Measurements from ENCODE around the gene RHBDD1.
"Not testable (repeated sequence)": the region's sequence is repeated elsewhere in the genome, so short reads cannot be mapped to it uniquely, and the experiment has no call there.

The RHBDD1 gene

DNA sequence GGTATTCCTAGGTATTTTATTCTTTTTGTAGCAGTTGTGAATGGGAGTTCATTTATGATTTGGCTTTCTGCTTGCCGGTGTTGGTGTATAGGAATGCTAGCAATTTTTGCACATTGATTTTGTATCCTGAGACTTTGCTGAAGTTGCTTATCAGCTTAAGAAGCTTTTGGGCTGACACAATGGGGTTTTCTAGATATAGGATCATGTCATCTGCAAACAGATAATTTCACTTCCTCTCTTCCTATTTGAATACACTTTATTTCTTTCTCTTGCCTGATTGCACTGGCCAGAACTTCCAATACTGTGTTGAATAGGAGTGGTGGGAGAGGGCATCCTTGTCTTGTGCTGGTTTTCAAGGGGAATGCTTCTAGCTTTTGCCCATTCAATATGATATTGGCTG, 7.1 kb downstream of the RHBDD1 start:
- DNase-seq (ENCODE audit: low read depth in 3 of 3) = not testable (repeated sequence)

GRCh38 chr2:226845386-226846116, 9.7 kb downstream of the RHBDD1 start:
- DNase-seq (ENCODE audit: low read depth in 3 of 3) = no peak

DNA sequence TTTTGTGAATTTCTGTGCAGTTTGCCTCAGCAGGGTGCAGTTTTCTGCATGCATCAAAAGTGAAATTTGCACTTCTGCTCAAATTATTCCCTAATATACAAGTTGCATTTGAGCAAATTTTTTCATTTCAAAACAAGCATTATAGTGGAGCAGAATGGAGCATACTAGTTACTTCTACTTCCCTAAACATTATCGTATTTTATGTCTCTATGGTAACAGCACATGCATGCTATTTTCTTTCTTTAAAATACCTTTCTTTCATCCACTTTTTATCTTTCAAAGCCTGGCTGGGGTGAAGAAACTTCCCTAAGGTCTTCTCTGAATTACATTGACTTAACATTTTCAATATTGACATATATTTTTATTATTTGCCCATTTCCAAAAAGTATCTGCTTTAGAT, 11.2 kb downstream of the RHBDD1 start:
- DNase-seq (ENCODE audit: low read depth in 3 of 3) = no peak

GRCh38 chr2:226847511-226847910, 11.7 kb downstream of the RHBDD1 start:
- no peak for DNase-seq (ENCODE audit: low read depth in 3 of 3)

DNA sequence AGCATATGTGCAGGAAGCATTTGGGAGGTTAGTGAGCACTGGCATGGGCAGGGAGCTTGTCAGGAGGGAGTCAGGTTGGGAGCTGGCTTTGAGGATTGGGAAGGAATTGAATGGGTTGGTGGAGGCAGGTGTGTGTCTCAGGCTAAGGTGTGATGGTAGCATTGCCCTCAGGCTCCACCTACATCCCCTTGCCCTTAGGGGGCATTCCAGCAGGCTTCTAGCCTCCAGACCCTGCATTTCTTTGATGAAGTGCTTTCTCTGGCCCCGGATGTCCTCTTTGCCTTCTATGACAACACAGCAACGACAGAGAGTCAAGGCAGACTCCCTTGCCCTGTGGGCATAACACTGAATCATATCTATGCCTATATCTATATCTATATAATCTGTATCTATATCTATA, 13.5 kb downstream of the RHBDD1 start:
- no peak for DNase-seq (ENCODE audit: low read depth in 3 of 3)

DNA sequence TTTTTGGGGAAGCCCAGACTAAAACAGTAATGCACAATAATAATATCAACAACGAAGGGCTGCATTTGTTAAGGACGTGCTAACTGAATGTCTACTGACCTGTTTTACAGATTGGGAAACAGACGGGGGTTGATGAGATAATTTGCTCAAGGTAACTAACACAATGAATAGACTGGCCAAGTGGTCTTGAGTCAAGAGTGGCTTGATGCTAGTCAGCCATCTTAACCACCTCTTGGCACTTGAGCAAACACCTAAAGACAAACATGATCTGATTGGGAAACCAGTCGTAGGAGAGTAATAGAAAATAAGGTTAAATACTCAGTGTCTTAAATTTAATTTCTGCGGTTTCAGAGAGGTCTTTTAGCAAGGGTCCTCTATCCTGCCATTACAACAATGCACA, 14.2 kb downstream of the RHBDD1 start:
- no peak for DNase-seq (ENCODE audit: low read depth in 3 of 3)

DNA sequence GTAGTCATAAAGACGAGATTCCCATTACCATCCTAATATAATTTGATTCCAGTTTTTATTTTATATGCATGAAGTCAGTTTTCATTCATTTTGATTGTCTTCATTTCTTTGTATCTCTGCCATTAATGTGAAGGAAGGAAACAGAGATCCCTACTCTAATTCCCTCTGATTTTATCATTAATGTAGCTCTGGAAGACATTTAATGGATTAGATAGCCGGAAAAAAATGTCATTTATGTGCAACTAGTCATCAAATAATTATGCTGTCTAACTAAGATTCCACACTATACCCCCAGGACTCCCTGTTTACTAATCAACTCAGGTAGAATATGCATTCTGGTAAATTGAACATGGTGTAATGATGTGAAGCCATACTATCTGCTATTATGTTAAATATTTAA, 19.9 kb downstream of the RHBDD1 start:
- no peak for DNase-seq (ENCODE audit: low read depth in 3 of 3)

GRCh38 chr2:226860087-226860486, 24.2 kb downstream of the RHBDD1 start:
- no peak for DNase-seq (ENCODE audit: low read depth in 3 of 3)

DNA sequence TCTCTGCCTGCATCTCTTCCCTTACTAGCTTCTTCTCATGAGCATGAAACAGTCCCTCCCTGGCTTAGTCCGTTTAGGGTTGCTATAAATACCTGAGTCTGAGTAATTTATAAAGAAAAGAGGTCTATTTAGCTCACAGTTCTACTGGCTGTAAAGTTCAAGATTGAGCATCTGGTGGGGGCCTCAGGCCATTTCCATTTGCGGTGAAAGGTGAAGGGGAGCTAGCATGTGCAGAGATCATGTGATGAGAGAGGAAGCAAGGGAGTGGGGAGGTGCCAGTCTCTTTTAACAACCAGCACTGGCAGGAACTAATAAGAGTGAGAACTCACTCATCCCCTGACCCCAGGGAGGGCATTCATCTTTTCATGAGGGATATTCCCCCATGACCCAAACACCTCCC, 26.8 kb downstream of the RHBDD1 start:
- no peak for DNase-seq (ENCODE audit: low read depth in 3 of 3)

GRCh38 chr2:226865273-226865672, 29.4 kb downstream of the RHBDD1 start:
- DNase-seq (ENCODE audit: low read depth in 3 of 3) = no peak

DNA sequence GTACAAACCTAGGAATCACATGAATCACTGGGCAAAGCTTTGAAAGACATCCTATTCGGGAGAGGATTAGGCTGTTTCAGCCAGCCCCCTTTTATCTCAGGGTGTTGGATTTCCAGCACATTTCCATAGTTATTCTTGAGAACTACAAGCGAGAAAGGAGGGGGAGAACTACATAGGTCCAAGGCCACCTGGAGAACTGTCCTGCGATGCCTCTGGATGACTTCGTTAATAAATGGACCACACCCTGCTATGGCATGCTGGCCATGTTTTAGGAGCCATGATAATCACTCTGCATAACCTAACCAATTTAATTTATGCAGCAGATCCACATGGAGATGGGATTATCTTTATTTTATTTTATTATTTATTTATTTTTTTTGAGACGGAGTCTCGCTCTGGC, 29.9 kb downstream of the RHBDD1 start:
- DNase-seq (ENCODE audit: low read depth in 3 of 3) = no peak

DNA sequence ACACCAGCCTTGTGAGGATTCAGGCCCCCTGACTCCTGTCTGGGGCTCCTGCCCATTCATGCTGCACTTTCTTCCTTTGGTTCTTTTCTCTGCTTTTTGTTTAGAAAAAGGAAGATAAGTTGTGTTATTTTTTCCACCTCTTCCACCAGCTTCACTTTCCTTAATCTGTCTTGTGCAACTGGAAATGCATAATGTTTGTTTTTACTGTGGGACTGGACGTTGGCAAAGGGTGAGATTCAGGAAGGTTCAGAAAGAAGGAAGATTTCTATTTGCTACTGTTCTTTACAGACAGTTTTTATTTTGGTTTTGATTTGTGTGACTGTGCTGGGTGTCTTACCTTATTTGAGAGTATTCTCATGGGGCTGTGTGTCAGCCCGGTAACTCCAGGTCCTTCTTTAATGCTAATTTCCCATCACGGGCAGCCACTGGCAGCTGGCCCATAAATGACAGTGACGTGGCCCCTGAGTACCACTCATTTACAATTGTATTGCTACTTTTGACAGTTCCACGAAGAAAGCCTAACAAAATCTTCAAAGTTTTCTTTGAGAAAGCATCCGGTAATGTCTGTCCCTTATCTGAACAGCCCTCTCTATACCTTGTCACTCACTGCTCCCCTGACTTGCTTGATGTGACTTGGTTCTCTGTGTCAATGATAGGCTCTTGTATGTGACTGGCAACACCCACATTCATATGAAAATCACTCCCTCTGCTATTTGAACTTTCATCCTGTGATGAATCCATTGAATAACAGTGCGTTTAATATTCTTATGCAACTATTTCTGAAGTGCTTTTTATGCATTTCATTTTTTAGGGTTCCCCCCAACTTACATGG, 32.7 kb downstream of the RHBDD1 start:
- no peak for DNase-seq (ENCODE audit: low read depth in 3 of 3)

DNA sequence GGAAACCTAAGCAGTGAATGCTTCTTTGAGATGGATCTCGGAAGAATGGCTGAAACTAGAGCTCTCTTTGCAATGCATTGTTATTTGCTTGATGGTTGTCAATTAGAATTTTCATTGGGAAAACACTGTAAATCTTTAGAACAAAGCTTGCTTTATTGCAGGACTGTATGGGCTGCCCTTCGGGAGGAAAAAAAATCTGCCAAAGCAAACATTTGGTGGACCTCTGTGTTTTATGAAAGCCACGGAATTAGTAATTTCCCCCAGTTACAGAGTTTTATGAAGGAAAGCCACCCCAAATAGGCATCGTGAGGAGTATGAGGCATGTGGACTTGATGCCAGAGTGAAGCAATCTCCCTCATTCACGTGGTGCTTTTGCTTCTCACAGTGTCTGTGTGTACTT, 33.5 kb downstream of the RHBDD1 start:
- no peak for DNase-seq (ENCODE audit: low read depth in 3 of 3)

GRCh38 chr2:226873051-226873620, 37.3 kb downstream of the RHBDD1 start:
- DNase-seq (ENCODE audit: low read depth in 3 of 3) = no peak

DNA sequence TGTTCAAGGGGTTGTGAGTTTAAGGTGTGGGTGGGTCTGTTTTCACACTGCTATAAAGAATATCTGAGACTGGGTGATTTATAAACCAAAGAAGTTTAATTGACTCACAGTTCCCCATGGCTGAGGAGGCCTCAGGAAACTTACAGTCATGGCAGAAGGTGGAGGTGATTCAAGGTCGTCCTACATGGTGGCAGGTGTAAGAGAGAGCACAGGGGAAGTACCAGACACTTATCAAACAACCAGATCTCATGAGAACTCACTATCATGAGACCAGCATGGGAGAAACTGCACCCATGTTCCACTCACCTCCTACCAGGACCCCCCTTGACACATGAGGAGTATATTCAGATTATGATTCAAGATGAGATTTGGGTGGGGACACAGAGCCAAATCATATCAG, 38.0 kb downstream of the RHBDD1 start:
- peak in 2 of 3 experiments; percentile 21 to 31 for DNase-seq (ENCODE audit: low read depth in 3 of 3)

- DNase-seq (ENCODE audit: low read depth in 3 of 3) = no peak
Observed at GRCh38 chr2:226874749-226875148, 38.9 kb downstream of the RHBDD1 start.

DNA sequence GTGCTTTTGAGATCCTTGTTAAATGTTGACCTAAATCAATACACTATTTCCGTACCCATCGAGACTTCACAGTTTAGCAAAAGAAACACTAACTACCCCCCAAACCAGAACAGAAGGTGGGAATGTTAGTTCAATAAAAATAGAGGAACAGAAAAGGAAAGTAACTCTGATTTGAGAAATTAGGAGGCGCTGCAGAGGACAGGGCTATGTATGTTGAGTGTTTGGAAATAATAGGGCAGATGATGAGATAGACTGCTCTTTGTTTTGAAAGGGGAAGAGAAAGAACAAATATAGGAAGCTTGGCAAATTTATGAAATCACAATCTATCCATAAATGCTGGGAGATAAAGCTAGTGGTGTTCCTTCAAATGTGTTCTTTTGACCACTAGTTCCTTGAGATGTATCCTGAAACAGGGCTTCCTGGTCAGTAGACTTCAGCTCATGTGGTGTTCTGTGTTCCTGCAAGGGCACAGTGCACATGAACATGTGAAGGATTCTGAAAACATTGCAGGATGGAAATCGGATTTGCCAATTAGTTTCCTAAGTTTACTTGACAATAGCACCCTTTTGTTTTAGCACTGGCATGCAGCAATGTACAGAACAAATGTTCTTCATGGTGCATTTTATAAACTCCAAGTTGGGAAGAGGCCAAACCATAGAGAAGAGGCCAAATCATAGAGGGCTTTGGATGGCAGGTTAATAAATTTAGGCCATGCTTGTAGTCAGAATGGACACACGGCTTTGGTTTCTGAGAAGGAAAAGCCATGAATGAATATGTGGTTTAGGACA, 39.8 kb downstream of the RHBDD1 start:
- DNase-seq (ENCODE audit: low read depth in 3 of 3) = no peak

- no peak for DNase-seq (ENCODE audit: low read depth in 3 of 3)
Observed at GRCh38 chr2:226877491-226877890, 41.6 kb downstream of the RHBDD1 start.

DNA sequence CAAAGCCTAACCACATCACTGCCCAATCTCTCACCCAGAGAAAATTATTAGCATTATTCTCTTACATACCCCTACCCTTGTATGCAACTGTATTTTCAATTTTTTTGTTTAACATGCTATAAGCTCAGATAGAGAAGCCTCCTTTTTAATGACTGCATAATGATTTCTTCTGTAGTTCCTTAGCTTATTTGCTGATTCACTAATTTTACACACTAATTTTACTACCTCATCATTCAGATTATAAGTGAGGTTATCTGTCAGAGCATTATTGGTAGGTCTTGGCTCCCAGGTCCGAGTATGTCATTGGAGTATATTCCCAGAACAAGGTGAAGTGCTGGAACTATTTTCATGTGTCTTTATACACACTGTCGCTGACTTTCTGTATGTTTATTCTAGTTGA, 45.4 kb downstream of the RHBDD1 start:
- DNase-seq (ENCODE audit: low read depth in 3 of 3) = no peak

DNA sequence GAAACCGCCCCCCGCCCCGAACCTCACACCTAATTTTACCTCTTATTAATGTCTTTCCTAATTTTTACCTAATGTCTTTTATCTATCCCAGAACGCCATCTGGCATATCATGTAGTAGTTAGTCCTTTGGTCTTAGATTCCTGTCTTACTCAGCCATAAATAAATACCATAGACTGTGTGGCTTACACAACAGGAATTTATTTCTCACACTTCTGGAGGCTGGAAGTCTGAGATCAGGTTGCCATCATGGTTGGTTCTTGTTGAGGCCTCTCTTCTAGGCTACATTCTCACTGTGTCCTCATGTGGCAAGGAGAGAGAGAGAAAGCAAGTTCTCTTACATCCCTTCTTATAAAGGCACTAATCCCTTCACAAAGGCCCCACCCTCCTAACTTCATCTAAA, 46.8 kb downstream of the RHBDD1 start:
- DNase-seq (ENCODE audit: low read depth in 3 of 3) = no peak

- no peak for DNase-seq (ENCODE audit: low read depth in 3 of 3)
Observed at GRCh38 chr2:226883296-226883795, 47.5 kb downstream of the RHBDD1 start.

GRCh38 chr2:226884166-226884565, 48.3 kb downstream of the RHBDD1 start:
- DNase-seq (ENCODE audit: low read depth in 3 of 3) = no peak

Data from stimulated activated CD4-positive, alpha-beta T cell treated with anti-CD3 and anti-CD28 coated beads, TNF-alpha, amount 100 ng/mL, for 24 hours (primary cell).